GM18511 (cell line): Measurements from ENCODE around the gene KLF3.

Source experiments
- ATAC-seq: cut with Tn5 transposase; IDR thresholded peaks from one replicate; pipeline ENCODE4 v1.9.1; 2021; ENCODE audit warnings: mild to moderate bottlenecking, moderate library complexity; ENCODE audit not compliant: unreplicated experiment

KLF3 gene

DNA sequence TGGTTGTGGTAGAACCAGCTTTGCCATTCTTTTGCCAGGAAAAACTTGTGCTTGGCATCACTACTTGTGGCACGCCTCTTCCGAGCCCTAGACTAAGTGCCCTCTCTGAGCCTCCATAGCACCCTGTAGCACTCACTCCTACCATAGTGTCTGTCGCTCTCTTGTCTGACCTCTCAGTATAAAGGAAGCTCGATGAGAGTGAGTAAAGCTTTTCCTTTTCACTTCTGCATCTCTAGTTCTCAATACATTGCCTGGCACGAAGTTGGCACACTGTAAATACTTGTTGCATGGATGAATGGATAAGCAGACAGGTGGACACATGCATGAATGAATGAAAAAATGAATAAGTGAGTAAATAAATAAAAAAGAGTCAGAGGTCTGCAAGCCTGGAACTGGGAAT, 70.4 kb downstream of the KLF3 start:
- ATAC-seq = no peak

DNA sequence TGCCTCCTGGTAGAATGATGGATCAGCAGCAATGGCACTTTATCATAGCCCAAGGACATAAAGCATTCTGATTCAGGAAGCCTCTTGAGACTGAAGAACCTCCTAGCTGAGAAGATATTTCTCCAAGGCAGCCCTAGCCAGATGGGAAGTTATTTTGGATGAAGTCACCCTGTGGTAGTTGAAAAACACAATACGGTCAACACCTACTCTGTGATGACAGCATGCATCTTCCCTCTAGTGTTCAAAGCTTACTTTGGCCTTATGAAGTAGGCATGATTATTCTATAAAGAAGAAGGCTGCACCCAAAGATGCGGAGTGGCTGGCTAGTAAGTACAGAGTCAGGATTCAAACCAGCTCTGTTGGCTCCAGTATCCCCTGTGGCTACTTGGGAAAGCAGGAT, 70.9 kb downstream of the KLF3 start:
- ATAC-seq = no peak

DNA sequence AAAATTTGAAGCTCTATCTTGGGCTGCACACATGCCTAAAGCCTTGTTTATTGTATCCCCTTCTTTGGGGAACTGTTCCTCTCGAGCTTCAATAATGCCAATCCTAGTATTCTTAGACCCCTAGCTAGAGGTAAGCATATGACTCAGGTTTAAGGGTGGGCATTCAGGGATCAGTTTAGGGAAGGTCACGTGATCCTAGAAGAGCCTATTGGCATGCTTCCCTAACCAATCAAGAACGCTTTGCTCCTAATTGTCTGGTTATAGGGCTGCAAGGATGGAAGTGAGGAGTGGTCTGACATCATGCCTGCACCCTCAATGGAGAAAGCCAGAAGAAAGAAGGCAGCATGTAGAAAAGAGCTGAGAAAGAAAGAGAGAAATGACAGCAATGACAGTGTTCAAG, 71.9 kb downstream of the KLF3 start:
- ATAC-seq = no peak

DNA sequence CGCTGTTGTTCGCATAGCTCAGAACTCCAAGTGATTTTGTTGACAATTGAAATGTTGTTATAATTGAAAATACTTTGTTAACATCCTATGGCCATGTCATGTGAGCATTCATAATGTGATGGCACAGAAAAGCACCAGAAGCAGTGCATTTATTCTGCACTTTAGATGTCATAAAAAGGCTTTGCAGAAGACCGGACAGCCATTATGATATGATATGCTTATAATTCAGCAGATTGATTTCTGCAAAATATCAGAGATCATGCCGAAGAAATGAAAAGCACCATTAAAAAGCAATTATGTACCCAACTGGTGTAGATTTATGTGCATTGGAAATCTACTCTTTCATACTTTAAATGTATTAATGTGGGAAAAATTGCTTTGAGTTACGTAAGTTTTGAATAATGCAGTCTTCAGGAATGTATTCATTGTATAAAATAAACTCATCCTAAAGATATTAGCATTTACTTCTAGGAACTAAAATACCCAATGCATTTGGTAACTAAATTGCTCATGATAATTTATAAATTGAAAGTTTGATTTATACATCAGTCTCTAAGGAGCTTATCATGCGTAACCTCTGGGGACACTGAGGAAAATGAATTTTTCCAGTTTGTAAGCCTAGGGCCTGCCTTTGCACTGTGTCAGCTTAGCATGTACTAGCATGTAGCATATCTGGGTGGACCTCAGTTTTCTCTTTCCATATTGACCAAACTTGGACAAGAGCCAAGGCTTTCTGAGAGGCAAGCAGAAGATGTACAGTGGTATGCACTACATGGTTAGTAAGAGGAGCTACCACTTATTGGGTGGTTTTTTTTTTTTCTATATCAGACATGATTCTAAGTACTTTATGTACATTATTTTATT, 75.2 kb downstream of the KLF3 start:
- no peak for ATAC-seq

DNA sequence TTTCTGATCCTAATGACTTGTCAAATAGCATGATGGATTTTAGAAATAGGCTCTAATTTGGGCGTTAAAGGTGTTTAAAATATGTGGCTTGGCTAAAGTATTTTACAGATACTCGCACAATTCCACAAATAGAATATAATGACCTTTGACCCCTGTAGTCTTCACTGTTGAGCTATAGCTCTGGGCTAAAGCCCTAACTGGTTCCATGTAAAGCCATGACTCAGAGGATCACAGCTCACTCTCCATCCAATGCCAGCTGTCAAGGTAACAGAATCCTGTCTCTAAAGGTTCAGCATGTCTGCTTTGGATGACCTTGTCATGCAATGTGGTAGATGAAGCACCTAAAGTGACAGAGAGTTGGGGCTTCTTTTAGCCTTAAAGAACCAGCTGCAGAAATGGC, 76.3 kb downstream of the KLF3 start:
- no peak for ATAC-seq

DNA sequence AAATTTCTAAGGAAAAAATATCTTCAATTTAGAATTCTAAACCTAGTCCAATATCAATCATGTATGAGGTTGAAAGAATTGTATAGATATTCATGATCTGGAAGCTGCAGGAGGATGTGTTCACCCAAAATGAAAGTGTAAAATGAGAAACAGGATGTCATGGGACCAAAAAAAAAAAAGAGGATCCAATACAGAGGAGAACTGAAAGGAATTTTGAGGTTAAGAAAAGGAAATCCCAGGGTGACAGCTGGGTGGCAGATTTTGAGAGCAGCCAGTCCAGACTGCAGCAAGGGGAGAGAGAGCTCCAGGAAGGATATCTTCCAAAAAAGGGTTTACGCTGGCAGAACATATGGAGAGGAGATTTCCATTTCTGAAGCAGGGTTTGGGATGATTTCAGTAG, 79.9 kb downstream of the KLF3 start:
- no peak for ATAC-seq

DNA sequence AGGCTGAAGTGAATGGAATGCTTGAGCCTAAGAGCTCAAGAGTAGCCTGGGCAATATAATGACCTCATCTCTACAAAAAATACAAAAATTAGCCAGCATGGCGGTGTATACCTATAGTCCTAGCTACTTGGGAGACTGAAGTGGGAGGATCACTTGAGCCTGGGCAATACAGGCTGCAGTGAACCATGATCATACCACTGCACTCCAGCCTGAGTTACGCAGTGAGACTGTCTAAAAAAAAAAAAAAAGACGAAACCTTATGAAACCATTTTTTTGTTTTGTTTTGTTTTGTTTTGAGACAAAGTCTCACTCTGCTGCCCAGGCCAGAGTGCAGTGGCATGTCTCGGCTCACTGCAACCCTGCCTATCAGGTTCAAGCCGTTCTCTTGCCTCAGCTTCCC, 81.9 kb downstream of the KLF3 start:
- ATAC-seq = no peak

DNA sequence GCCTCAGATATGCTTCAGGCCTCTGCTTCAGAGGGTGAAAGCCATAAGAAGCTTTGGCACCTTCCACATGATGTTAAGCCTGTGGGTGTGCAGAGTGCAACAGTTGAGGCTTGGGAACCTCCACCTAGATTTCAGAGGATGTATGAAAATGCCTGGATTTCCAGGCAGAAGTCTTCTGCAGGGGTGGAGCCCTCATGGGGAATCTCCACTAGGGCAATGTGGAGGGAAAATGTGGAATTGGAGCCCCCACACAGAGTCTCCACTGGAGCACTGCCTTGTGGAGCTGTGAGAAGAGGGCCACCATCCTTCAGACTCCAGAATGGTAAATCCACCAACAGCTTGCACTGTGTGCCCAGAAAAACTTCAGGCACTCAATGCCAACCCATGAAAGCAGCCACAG, 83.6 kb downstream of the KLF3 start:
- ATAC-seq = no peak

DNA sequence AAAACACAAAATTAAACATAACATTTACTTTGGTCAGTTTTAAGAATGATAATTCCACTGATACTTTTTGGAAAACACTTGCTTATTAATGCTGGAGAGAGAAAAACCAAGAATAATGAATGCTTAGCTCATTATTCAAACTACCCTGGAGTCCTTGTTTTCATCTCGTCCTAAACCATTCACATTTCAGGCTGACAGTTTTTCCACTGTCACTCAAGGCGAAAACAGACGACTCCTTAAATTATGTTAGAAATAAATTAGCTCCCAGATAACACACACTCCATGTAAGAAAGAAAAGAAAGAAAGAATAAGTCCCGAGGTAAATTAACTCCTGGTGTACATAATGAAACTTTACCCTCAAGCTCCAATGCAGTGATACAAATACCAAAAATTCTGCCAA, 85.3 kb downstream of the KLF3 start:
- ATAC-seq = no peak
